Sigmoid colon (tissue), 4 donors: Measurements from ENCODE around the gene BAD.

Source experiments
- POLR2A ChIP-seq, 2 donors: fragments of 450-650 bp; IDR thresholded peaks; one replicate each; pipeline ENCODE4 v1.6.1; 2016; ENCODE audit warnings: antibody characterized with exemption in 2 of 2, mild to moderate bottlenecking in 2 of 2, moderate library complexity in 2 of 2
- POLR2AphosphoS5 ChIP-seq, 4 donors: sonication (generic); formaldehyde crosslinking; IDR thresholded peaks; one replicate each; pipeline ENCODE4 v1.6.1; 2017; ENCODE audit warnings: antibody characterized with exemption in 4 of 4
- TF ChIP-seq, protein P1 (sequence below), 4 experiments: fragments of 450-650 bp in 3 of 4; fragments of 200-600 bp in 1 of 4; IDR thresholded peaks; one replicate each; pipeline ENCODE4 v1.5.1; 2016 to 2019; ENCODE audit warnings: antibody characterized with exemption in 4 of 4, mild to moderate bottlenecking in 3 of 4, moderate library complexity in 2 of 4

DNA sequence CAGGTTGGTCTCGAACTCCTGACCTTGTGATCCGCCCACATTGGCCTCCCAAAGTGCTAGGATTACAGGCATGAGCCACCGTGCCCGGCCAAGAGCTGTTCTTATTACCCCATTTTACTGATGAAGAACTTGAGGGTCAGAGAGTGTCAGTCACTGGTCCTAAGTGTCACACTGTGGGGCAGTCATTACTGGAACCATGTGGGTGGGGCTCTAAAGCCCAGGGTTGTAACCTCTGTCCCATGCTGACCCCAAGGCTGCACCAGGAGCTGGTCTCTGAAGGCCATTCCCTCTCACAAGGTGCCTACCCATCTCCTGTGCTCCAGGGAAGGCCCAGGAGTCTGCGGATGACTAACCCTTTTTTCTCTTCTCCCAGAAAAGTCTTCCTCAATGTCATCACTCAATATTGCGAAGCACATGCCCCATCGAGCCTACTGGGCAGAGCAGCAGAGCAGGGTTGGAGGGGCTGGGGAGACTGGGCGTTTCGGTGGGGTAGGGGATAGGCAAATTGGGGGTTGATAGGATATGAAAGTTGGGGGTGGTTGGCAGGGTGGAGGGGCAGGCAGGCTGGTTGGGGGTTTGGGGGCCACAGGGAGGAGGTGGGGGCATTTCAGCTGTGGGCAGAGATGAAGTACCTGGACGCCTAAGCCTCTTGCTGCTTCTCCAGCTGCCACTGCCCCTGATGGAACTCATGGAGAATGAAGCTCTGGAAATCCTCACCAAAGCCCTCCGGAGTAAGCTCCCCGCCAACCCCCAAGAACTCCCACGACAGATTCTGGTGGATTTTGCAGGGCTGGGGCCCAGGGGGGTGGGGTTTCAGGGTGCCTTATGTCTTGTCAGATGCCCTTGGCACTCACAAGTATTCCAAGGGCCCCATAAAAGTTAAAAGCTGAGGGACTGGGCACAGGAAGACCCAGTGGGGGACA is 18.9 kb upstream of the BAD start:
- TF ChIP-seq, protein P1, sequence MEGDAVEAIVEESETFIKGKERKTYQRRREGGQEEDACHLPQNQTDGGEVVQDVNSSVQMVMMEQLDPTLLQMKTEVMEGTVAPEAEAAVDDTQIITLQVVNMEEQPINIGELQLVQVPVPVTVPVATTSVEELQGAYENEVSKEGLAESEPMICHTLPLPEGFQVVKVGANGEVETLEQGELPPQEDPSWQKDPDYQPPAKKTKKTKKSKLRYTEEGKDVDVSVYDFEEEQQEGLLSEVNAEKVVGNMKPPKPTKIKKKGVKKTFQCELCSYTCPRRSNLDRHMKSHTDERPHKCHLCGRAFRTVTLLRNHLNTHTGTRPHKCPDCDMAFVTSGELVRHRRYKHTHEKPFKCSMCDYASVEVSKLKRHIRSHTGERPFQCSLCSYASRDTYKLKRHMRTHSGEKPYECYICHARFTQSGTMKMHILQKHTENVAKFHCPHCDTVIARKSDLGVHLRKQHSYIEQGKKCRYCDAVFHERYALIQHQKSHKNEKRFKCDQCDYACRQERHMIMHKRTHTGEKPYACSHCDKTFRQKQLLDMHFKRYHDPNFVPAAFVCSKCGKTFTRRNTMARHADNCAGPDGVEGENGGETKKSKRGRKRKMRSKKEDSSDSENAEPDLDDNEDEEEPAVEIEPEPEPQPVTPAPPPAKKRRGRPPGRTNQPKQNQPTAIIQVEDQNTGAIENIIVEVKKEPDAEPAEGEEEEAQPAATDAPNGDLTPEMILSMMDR (IDR thresholded peaks at IDR 0.05): no peak
- no peak for TF ChIP-seq POLR2A (IDR thresholded peaks at IDR 0.05)
- no peak for TF ChIP-seq POLR2AphosphoS5 (IDR thresholded peaks at IDR 0.05)
